KOPT-K1 (cell line): Measurements from ENCODE around the gene MTHFD1L.

Source experiments
- H3K27ac ChIP-seq: fragments of 200-600 bp; sonication (generic); 2 replicates; pipeline ENCODE4 v1.5.1; 2016; ENCODE audit warnings: antibody characterized with exemption, mild to moderate bottlenecking, low read depth, low read length; ENCODE audit not compliant: poor library complexity, severe bottlenecking
- H3K36me3 ChIP-seq: fragments of 200-600 bp; sonication (generic); 2 replicates; pipeline ENCODE4 v1.5.1; 2017; ENCODE audit warnings: antibody characterized with exemption, mild to moderate bottlenecking, low read length, moderate library complexity; ENCODE audit not compliant: insufficient read depth
- H3K9me3 ChIP-seq: fragments of 200-600 bp; sonication (generic); 2 replicates; pipeline ENCODE4 v1.5.1; 2017; ENCODE audit warnings: antibody characterized with exemption, low read length, mild to moderate bottlenecking; ENCODE audit not compliant: insufficient read depth, poor library complexity, severe bottlenecking

The MTHFD1L gene

GRCh38 chr6:150902142-150902776 lies 36.8 kb downstream of the MTHFD1L start:
- Histone ChIP-seq H3K36me3 (peaks cover 60% of the 10 kb centered on the region), H3K9me3 (no peaks in the 10 kb centered on the region), H3K27ac (no peak overlapping the region)

DNA sequence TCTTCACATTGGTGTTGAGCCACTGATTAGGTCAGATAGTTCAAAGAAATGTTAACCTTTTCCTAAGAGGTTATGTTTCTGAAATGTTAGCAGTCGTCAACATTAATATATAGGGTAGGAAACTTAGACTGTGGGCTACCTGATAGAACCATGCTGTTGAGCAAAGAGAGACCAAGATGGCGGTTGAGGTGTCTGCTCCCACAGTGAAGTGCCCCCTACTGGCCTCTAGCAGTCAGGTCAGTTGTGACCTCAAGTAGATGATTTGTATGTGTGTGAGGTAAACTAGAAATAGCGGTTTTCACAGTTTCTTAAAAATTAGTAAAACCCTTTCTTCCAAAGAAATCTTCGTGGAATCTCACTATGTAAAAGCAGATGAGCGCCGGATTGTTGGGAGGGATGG lies 40.3 kb downstream of the MTHFD1L start:
- Histone ChIP-seq H3K36me3 (peaks cover 65% of the 10 kb centered on the region), H3K9me3 (no peaks in the 10 kb centered on the region), H3K27ac (no peak overlapping the region)

DNA sequence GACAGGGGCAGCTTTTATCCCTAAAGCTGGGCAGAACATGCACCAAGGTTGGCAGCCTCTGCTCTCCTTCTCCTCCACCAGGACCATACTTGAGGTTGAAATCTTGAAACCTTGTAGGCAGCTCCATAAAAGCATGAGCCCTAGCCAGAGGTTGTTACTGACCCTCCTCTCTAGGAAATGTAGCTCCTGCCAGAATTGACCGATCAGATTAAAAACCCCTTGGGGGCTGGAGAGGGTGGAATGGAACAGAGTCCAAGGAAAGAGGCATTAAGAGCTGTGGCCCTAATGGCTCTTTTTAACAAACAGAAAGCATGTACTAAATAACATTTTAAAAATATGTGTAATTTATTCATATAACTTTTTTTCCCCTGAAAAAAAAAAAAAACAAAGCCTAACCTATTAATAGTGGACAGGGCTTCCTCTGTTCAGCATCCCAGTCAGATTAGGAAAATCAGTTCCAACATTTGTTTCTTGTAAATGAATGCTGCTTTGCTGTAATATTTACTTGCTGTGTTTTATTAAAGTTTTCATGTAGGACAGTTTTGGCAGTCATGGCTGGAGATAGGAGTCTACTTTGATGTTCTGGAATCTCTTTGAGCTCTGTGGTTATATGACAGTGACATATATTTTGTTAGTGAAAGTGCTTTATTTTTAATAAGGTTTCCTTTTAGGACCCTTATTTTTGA lies 41.3 kb downstream of the MTHFD1L start:
- no peaks in the 10 kb centered on the region for H3K9me3 ChIP-seq
- H3K27ac ChIP-seq, result no peak overlapping the region
- H3K36me3 ChIP-seq, result peaks cover 75% of the 10 kb centered on the region

- Histone ChIP-seq H3K36me3 (peaks cover 81% of the 10 kb centered on the region), H3K27ac (no peak overlapping the region), H3K9me3 (no peaks in the 10 kb centered on the region)
Observed at GRCh38 chr6:150907383-150907782, 41.9 kb downstream of the MTHFD1L start.

GRCh38 chr6:150908901-150909300 lies 43.4 kb downstream of the MTHFD1L start:
- Histone ChIP-seq H3K27ac (no peak overlapping the region), H3K9me3 (no peaks in the 10 kb centered on the region), H3K36me3 (peaks cover 86% of the 10 kb centered on the region)

DNA sequence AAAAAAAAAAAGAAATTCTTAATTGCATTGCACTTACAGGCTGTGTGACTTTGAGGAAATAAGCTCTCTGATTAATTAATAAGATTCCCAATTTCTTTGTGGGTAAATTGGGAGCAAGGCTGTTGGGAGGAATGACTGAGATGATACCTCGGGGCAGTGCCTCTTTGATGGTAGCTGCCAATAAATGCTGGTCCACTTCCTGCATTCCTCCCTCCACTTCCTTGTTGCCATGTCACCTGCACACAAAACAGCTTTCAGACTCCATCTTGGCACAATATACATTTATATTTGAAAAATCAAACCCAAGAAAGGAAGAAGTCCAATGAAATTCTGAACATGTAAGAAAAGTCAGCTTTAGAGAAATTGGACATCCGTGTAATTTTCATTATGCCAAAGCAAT lies 45.1 kb downstream of the MTHFD1L start:
- Histone ChIP-seq H3K36me3 (peaks cover 86% of the 10 kb centered on the region), H3K27ac (no peak overlapping the region), H3K9me3 (no peaks in the 10 kb centered on the region)

- peaks cover 85% of the 10 kb centered on the region for H3K36me3 ChIP-seq
- no peaks in the 10 kb centered on the region for H3K9me3 ChIP-seq
- H3K27ac ChIP-seq, result no peak overlapping the region
Observed at GRCh38 chr6:150914372-150914771, 48.9 kb downstream of the MTHFD1L start.

DNA sequence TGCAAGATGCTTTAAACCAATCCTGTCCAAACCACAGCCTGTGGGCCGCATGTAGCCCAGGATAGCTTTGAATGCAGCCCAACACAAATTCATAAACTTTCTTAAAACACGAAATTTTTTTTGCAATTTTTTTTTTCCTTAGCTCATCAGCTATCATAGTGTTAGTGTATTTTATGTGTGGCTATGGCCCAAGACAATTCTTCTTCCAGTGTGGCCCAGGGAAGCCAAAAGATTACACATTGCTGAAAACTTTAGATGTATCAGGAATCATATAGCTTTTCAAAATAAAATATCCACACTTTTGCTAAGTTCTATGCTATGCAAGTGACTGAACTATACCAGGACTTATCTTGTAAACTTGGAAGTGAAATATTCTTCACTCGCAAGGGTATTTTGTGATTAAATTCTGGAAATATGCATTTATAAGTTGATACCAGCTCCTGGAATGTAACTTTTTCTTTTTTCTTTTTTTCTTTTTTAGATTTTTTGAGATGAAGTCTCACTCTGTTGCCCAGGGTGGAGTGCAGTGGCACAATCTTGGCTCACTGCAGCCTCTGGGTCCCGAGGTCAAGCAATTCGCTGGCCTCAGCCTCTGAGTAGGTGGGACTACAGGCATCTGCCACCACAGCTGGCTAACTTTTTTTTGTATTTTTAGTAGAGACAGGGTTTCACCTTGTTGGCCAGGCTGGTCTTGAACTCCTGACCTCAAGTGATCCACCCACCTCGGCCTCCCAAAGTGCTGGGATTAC lies 49.8 kb downstream of the MTHFD1L start:
- Histone ChIP-seq H3K36me3 (peaks cover 85% of the 10 kb centered on the region), H3K27ac (no peak overlapping the region), H3K9me3 (no peaks in the 10 kb centered on the region)

DNA sequence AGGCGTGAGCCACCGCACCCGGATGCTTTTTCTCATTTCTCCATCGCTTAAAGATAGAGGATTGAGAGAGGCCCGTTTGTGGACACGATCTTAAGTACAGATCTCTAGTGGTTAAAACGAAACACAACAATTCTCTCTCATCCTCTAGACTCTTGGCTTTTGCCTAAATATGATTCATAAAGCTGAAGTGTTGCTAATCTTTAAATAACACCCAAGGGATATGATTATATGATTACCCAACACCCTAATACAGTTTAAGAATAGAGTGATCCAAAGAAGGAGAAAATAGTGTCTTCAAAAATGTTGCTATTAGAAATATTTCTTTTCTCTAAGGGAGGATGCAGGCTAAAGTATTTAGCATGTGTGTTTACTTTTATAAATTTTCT lies 50.4 kb downstream of the MTHFD1L start:
- no peaks in the 10 kb centered on the region for H3K9me3 ChIP-seq
- H3K36me3 ChIP-seq, result peaks cover 80% of the 10 kb centered on the region
- H3K27ac ChIP-seq, result no peak overlapping the region

DNA sequence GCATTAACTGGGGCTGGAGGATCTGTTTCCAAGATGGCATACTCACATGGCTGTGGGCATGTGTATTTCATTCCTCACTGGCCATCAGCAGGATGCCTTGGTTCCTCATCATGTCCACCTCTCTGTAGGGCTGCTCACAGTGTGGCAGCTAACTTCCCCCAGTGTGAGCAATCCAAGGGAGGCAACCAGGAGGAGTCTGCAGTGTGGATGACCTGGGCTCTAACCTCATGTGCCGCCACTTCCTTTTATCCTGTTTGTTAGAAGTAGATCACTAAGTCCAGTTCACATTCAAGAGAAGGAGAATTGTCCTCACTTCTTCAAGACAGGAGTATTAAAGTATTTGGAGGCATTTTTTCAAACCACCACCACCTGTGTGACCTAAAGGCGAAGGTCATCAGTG lies 54.4 kb downstream of the MTHFD1L start:
- Histone ChIP-seq H3K36me3 (peaks cover 79% of the 10 kb centered on the region), H3K9me3 (no peaks in the 10 kb centered on the region), H3K27ac (no peak overlapping the region)

DNA sequence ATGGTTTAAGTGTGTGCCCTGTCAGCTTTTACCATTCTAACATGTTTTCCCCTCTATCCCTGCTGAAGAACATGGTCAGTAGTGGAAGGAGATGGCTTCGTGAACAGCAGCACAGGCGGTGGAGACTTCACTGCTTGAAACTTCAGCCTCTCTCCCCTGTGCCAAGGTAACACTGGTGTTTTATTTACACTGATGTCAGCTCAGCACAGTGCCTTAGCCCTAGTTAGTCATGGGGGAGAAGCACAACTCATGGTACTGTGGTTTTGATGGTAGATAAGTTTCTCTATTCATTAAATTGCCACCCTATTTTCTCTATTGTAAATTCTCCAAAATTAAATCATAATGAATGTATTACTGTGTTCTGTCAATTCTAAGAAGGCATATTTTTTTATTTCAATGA lies 56.6 kb downstream of the MTHFD1L start:
- H3K27ac ChIP-seq, result no peak overlapping the region
- peaks cover 87% of the 10 kb centered on the region for H3K36me3 ChIP-seq
- H3K9me3 ChIP-seq, result no peaks in the 10 kb centered on the region

DNA sequence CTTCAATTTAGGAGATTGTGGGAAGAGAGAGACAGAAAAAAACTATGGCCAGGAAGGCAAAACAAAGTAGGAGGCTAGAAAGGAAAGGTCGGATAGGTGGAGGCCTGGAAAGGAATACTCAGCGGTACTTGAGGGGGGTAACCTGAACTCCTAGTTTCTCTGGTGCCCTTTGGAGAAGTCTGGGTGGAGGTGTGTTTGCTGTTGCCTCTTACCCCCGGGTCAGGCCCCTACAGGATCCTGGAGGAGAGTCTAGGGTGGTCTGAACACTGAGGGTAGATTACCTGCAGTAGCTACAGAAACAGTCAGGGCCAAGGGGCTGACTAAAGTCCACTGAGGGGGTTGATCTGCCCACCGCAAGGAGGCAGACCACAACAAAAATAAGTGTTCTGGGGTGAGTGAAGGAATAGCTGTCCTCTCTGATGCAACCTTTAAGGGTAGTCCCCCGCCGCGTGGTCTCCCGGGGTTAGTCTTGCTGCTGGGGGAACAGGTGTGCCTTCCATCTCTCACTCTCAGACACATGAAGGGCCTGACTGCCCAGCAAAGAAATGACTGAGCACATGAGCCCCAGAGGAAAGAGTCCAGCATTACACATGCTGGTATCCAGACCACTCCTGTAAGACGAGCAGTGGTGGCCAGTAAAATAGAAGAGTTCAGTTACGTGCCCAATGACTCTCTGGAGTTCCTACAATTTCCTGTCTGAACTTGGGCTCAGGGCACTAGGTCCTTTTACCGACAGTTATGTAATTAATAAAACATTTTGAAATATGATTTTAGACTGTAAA lies 59.5 kb downstream of the MTHFD1L start:
- H3K9me3 ChIP-seq, result no peaks in the 10 kb centered on the region
- H3K27ac ChIP-seq, result no peak overlapping the region
- H3K36me3 ChIP-seq, result peaks cover 87% of the 10 kb centered on the region

GRCh38 chr6:150925590-150925928 lies 60.1 kb downstream of the MTHFD1L start:
- Histone ChIP-seq H3K36me3 (peaks cover 87% of the 10 kb centered on the region), H3K9me3 (no peaks in the 10 kb centered on the region), H3K27ac (no peak overlapping the region)

- H3K27ac ChIP-seq, result no peak overlapping the region
- peaks cover 91% of the 10 kb centered on the region for H3K36me3 ChIP-seq
Observed at GRCh38 chr6:150925976-150926375, 60.5 kb downstream of the MTHFD1L start.

GRCh38 chr6:150928882-150929281 lies 63.4 kb downstream of the MTHFD1L start:
- Histone ChIP-seq H3K9me3 (no peaks in the 10 kb centered on the region), H3K36me3 (peaks cover 96% of the 10 kb centered on the region), H3K27ac (no peak overlapping the region)

More at GRCh38 chr6:150925976-150926375, 60.5 kb downstream of the MTHFD1L start:
- no peaks in the 10 kb centered on the region for H3K9me3 ChIP-seq
